ENCODE measurements around the gene MSRB3.

The MSRB3 gene

DNA sequence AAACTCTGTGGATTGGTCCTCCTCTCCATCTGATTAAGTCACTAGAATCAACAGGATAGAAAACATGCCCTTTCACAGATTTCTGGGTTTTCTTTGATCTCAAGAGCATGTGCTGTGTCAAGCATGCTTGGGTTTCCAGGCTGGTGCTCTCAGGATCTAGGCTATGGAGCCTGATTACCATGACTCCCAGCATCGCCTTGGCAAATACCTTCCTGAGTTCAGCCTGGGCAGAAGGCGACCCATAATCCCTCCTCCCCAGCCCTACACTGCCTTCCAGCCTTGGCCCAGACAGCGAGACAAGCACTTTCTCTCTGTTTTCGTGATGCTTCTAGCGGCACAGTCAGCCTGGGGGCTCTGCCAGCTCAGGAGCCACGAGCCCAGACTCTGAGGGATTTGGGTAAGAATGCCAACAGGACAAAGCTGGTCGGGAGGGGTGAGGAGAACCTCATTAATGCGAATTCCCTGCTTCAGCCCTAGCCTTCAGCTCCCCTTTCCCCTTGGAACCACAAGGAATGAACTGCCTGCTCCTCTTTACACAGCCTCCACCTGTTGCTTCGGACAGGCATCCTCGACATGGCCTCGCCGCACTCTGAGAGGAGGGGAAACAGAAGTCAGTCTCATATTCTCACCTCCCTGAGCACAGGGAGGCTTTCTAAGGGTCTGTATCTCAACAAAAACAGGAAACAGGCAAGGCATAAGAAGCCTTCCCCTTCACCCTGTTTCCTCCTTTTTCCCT is 227.1 kb downstream of the MSRB3 start:
- Histone ChIP-seq H3K9me3 (ENCODE audit: control insufficient read depth, low read depth, low read length) (no peaks in the 10 kb centered on the region), H3K4me1 (ENCODE audit: control insufficient read depth, low read depth, low read length) (peaks cover 11% of the 10 kb centered on the region), H3K27ac (ENCODE audit: low read length) (no peak overlapping the region), H3K36me3 (ENCODE audit: control insufficient read depth, low read depth, low read length) (no peaks in the 10 kb centered on the region), H3K27me3 (ENCODE audit: control insufficient read depth, insufficient read depth, low read length) (peaks cover 17% of the 10 kb centered on the region), H3K4me3 (ENCODE audit: low read length) (no peak overlapping the region), H3K9ac (ENCODE audit: low read length) (no peak overlapping the region)

DNA sequence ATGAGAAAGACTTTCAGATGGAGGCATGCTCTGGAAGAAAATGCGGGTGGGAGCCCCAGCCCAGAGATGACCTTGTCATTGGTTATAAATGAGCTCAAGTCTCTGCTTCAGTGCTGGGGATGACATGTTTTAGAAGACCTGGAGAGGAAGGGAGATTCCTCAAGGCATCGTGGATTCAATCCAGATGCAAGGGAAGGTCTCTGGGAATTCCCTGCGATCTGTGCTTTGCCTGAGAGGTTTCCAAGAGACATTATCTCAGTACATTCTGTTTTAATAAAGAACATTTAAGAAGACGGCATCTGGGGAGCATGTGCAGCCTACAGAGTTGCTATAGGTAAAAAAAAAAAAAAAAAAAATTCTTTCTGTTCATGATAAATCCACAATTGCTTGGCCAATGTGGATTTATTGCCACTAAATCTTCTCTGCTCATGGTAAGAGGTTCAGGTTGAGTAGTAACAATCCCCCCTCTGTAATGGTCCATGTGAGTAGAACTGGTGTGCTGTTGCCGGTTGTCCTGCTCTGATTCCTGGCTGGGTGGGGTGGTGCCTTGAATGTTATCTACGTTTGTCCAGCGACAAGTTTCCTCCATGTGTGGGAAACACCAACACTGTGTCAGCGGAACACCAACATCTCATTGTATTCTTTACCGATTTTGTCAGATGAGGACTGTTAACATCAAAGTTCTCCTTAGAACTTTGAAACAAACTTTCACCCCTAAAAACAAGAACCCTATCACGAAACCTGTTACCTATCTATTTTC is 230.0 kb downstream of the MSRB3 start:
- Histone ChIP-seq H3K36me3 (ENCODE audit: control insufficient read depth, low read depth, low read length) (no peaks in the 10 kb centered on the region), H3K4me1 (ENCODE audit: control insufficient read depth, low read depth, low read length) (peaks cover 20% of the 10 kb centered on the region), H3K9me3 (ENCODE audit: control insufficient read depth, low read depth, low read length) (no peaks in the 10 kb centered on the region), H3K27ac (ENCODE audit: low read length) (no peak overlapping the region), H3K27me3 (ENCODE audit: control insufficient read depth, insufficient read depth, low read length) (peaks cover 23% of the 10 kb centered on the region), H3K4me3 (ENCODE audit: low read length) (no peak overlapping the region), H3K9ac (ENCODE audit: low read length) (no peak overlapping the region)

DNA sequence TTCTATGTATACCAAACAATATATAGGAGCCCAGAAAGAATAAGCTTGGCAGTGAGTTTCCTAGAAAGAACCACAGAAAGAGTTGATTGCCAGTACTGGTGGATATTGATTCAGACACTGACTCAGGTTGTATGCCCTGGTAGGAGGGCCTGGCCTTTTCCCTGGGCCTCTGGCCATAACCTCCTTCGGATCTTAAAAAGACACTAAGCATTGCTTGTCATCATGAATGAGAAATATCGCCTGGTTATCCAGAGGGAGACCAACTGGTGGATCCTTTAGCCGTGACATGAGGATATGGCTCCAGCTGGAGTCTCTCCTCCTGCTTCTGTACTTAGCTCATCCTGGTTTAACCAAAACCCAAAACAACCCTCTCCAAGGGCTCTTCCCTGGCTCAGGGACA is 231.5 kb downstream of the MSRB3 start:
- Histone ChIP-seq H3K36me3 (ENCODE audit: control insufficient read depth, low read depth, low read length) (no peaks in the 10 kb centered on the region), H3K4me3 (ENCODE audit: low read length) (peak overlapping the region; percentile 2), H3K9ac (ENCODE audit: low read length) (no peak overlapping the region), H3K27ac (ENCODE audit: low read length) (no peak overlapping the region), H3K9me3 (ENCODE audit: control insufficient read depth, low read depth, low read length) (no peaks in the 10 kb centered on the region), H3K4me1 (ENCODE audit: control insufficient read depth, low read depth, low read length) (peaks cover 20% of the 10 kb centered on the region), H3K27me3 (ENCODE audit: control insufficient read depth, insufficient read depth, low read length) (peaks cover 23% of the 10 kb centered on the region)

DNA sequence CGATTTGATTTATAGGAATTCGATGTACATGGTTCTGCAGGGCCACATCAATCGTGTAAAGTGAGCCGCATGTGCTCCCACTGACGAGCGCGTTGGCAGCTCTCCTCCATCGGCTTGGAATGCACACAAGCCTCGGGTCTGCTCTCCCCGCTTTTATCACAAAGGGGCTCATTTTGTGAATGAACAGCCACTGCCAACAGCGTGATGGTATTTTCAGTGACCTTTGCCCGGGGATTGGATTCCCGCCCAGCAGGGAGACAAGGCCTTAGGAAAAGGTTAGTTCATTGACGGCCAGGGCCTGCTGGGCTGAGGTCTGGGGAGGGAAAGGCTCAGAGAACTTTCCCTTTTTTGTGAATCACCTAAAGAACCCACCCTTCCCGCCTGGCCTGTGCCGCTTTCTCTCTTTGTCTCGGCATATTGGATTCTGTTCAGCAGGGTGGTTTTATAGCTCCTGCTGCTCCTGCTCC is 232.1 kb downstream of the MSRB3 start:
- no peaks in the 10 kb centered on the region for H3K36me3 ChIP-seq (ENCODE audit: control insufficient read depth, low read depth, low read length)
- H3K9ac ChIP-seq (ENCODE audit: low read length): peak overlapping the region; percentile 19
- H3K27ac ChIP-seq (ENCODE audit: low read length): no peak overlapping the region
- H3K4me3 ChIP-seq (ENCODE audit: low read length): peak overlapping the region; percentile 2
- peaks cover 20% of the 10 kb centered on the region for H3K4me1 ChIP-seq (ENCODE audit: control insufficient read depth, low read depth, low read length)
- peaks cover 23% of the 10 kb centered on the region for H3K27me3 ChIP-seq (ENCODE audit: control insufficient read depth, insufficient read depth, low read length)
- H3K9me3 ChIP-seq (ENCODE audit: control insufficient read depth, low read depth, low read length): no peaks in the 10 kb centered on the region

DNA sequence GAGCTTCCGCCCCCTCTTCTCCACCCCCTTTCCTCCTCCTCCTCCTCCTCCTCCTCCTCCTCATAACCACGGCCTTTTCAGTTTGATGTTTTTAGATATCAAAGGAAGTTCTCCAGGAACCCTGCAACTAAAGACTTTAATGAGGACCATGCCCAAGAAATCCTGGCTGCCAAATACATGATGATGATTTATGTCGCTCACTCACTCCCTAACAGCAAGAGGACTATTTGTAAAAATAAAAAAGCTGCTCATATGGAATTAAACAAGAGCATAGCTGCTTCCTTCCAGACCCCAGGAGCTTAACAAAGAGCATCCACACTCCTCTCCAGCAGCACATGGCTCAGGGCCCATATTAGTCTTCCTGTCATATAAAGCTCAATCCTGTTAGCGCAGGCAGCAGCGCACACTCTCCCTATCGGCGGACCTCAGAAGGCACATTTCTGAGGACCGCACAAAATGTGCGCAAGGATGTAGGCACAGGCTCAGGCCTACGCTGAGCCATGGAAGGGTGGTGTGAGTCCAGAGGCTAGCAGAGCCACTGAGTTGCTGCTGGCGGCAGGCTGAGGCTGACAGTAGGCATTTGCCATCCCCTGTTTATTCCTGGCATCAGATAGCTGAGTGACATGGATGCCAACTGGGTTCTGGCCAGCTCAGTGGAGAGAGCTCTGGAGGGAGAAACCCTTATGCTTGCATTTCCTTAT is 232.8 kb downstream of the MSRB3 start:
- Histone ChIP-seq H3K27me3 (ENCODE audit: control insufficient read depth, insufficient read depth, low read length) (peaks cover 23% of the 10 kb centered on the region), H3K9ac (ENCODE audit: low read length) (peak overlapping the region; percentile 19), H3K27ac (ENCODE audit: low read length) (no peak overlapping the region), H3K4me3 (ENCODE audit: low read length) (peak overlapping the region; percentile 2), H3K4me1 (ENCODE audit: control insufficient read depth, low read depth, low read length) (peaks cover 20% of the 10 kb centered on the region), H3K36me3 (ENCODE audit: control insufficient read depth, low read depth, low read length) (no peaks in the 10 kb centered on the region), H3K9me3 (ENCODE audit: control insufficient read depth, low read depth, low read length) (no peaks in the 10 kb centered on the region)

DNA sequence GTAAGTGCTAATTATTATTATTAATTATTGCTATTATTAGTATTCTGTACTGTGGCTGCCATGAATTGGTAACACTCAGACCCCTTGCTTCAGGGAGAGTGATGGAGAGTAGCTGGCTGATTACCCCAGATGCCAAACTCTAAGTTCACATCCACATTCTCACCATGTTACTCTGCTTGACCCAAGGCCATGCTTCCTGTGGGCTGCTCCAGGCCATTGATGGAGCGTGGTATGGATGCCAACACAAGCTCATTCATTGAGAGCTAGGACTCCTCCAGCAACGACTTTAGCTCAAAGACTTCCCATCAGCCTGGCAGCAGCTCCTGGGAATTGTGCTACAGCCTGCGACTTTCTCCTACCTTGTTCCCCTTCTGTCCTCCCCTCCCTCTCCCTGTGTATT is 233.4 kb downstream of the MSRB3 start:
- Histone ChIP-seq H3K4me3 (ENCODE audit: low read length) (no peak overlapping the region), H3K27me3 (ENCODE audit: control insufficient read depth, insufficient read depth, low read length) (peaks cover 23% of the 10 kb centered on the region), H3K27ac (ENCODE audit: low read length) (no peak overlapping the region), H3K9me3 (ENCODE audit: control insufficient read depth, low read depth, low read length) (no peaks in the 10 kb centered on the region), H3K9ac (ENCODE audit: low read length) (no peak overlapping the region), H3K4me1 (ENCODE audit: control insufficient read depth, low read depth, low read length) (peaks cover 20% of the 10 kb centered on the region), H3K36me3 (ENCODE audit: control insufficient read depth, low read depth, low read length) (no peaks in the 10 kb centered on the region)
